HG02798 (cell line): ENCODE data around the gene EPN1.

Source experiments
- ATAC-seq: cut with Tn5 transposase; IDR thresholded peaks from one replicate; pipeline ENCODE4 v1.9.1; 2021; ENCODE audit warnings: mild to moderate bottlenecking; ENCODE audit not compliant: unreplicated experiment, poor library complexity

The EPN1 gene

GRCh38 chr19:55659822-55660221 is 15.2 kb upstream of the EPN1 start:
- ATAC-seq, result no peak

- ATAC-seq, result no peak
These were observed 14.6 kb upstream of the EPN1 start for GRCh38 chr19:55660404-55660803.

- ATAC-seq, result no peak
These were observed 14.0 kb upstream of the EPN1 start for GRCh38 chr19:55660991-55661390.

GRCh38 chr19:55661826-55662225 is 13.2 kb upstream of the EPN1 start:
- ATAC-seq, result no peak

- ATAC-seq, result no peak
These were observed 11.0 kb upstream of the EPN1 start for GRCh38 chr19:55663846-55664536.

DNA sequence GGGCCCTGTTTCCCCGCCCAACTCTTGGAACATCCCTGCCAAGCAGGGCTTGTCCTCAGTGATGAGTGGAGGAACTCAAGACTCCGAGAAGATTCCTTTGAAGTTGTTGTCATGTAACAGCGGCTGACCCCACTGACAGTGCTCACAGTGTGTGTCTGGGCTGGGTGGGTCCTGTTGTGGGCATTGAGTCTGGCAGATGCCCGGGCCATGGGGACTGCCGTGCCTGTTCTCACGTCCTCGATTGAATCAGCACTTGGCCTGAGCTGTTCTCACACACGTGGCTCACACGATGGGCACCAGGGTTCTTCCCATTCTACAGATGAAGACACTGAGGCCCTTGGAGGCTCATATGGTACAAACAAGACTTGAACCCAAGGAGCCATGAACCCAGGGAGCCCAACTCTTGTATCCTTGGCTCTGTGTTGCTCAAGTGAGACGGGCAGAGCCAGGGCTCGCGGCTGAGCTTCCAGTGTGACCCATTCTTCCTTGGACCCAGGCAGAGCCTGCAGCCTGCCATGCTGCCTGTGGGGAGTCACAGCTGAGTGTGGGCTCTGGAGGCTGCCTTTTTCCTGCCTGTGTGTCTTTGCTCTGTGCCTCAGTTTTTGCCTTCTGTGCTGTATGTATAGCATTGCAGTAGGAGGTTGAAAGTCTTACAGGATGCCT is 8.6 kb upstream of the EPN1 start:
- no peak for ATAC-seq

DNA sequence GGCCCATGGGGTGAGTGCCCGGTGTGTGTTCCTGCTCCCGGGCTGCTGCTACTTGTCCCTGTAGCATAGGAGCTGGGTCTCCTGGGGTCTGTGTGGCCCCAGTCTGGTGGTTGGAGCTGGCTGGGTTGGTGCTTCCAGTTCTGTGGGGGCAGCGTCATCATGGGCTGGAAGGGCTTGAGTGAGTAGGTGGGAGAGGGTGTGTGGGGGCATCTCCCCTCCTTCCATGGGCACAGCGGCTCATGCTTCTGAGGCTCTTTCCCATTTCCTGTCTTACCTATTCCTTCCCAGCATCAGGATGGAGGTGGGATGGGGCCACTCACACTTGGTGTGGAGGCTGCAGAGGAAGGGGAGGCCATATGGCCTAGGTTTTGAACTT is 8.0 kb upstream of the EPN1 start:
- ATAC-seq, result no peak

DNA sequence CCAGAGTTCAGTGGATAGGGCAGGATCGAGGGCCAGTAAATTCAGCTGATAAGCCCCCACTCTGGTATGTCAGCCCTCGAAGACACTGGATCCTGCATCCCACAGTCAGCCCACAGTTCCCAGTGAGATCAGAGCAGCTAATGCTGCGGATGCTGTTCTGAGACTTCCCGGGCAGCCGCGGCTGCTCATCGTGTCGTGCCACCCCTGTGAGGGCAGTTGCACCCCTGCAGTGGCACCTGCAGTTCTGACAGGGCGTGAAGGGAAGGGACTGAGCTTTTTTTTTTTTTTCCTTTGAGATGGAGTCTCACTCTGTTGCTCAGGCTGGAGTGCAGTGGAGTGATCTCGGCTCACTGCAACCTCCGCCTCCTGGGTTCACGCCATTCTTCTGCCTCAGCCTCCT is 7.5 kb upstream of the EPN1 start:
- ATAC-seq, result no peak

- no peak for ATAC-seq
These were observed 7.1 kb upstream of the EPN1 start for GRCh38 chr19:55667958-55668357.

GRCh38 chr19:55668603-55669348 is 6.2 kb upstream of the EPN1 start:
- ATAC-seq, result no peak

DNA sequence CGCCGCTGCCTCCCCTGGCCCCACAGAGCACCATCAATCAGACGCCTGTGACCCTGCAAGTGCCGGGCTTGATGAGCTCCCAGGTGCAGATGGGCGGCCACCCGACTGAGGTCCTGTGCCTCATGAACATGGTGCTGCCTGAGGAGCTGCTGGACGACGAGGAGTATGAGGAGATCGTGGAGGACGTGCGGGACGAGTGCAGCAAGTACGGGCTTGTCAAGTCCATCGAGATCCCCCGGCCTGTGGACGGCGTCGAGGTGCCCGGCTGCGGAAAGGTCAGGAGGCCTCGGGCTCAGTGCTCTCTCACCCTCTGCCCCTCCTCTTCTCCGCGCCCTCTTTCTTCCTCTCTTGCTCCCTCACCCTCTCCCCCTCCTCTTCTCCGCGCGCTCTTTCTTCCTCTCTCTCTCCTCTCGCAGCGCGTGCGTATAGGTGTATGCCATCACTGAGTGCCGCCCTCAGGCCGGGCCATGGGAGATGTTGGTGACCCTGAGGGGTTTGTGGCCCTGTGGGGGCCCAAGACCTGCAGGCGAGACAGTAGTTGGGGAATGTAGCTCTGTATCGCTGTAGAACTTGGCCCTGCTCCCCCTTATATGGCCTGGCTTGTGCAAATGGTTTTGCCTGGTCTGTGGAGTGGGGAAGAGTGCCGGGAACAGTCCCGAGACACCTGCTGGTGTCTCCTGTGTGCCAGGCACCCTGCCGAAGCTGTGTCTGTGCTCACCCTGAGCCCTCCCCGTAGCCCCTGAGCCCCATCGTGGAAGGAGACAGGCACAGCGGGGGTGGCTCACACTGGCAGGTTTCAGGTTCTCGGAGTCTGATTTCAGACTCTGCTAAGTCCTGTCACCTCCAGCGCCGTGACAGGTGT is 5.4 kb upstream of the EPN1 start:
- no peak for ATAC-seq

DNA sequence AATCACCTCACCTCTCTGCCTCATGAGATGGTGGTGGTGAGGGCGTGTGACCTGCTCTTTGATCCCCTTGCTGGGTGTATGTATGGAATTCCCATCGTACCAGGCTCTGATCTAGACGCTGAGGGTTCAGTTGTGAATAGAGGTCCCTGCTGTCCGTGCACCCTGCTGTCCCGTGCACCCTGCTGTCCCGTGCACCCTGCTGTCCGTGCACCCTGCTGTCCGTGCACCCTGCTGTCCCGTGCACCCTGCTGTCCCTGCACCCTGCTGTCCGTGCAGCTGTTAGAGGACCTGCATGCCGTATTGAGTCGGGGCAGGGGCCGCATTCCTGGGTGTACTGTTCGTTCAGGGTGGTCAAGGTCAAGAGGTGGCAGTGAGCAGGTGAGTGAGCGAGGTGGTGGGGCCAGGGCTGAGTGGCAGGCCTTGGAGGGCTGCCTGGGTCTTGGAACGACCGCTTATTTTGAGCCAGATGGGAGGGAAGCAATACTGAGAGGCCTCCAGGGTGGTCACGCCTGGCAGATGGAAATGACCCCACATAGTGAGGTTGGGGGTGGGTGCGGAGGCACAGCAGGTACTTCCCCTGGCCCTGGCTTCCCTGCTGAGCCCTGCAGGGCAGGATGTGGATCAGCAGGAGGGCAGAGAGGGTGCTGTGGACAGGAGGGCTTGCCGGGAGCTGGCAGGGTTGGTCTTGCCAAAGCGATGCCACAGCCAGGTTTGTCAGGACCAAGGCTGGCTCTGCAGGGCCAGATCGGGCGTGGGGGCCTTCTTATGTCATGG is 4.6 kb upstream of the EPN1 start:
- ATAC-seq, result no peak

- no peak for ATAC-seq
These were observed 4.0 kb upstream of the EPN1 start for GRCh38 chr19:55671054-55671378.

DNA sequence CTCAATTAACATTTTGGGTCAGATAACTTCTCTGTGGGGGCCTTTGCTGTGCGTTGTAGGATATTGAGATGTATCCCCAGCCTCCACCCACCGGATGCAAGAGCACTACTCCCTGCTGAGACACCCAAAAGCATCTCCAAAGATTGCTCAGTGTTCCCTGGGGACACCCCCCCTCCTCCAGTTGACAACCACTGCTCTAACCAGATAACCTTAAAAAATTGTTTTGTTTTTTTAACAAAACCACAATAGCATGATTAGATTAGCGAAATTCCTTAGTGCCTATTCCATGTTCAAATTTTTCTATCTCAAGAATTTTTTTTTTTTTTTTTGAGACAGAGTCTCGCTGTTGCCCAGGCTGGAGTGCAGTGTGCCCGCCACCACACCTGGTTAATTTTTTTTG is 2.6 kb upstream of the EPN1 start:
- ATAC-seq, result no peak

DNA sequence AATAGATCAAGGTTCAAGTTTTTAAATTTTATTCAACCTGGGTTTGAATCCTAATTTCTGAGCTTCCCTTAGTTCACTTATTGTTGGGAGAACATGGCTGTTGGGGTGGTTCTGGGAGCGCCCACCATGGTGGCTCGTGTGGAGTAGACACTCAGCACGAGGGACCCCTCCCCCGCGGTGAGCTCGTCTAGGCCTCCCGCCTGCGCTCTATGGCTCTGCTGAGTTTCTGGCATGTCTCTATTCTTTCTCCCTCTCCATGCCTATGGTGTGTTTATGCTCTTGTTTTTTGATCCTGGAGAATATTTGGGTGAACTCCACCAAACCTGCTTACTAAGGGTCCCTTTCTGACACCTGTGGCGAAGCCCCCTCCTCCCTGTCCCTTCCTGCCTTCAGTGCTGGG is 1.6 kb upstream of the EPN1 start:
- ATAC-seq, result no peak

GRCh38 chr19:55673889-55674288 is 1.1 kb upstream of the EPN1 start:
- ATAC-seq, result no peak

DNA sequence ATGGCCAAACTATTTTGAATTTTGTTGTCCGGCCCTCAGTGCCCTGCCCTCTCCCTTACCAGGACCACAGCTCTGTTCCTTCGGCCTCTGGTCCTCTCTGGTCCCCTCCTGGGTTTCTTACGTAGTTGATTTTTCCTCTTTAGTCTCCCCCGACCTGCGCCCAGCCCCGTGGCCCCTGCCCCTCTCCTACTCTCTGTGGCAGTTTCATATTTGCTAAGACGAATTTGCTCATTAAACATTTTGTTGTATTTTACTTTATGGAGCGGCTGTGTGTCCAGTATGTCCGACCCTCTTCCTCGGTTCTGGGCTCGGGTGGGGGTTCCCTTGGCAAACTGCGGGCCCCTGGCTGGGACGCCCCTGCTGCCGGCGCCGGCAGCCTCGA is 576 bp upstream of the EPN1 start:
- no peak for ATAC-seq

DNA sequence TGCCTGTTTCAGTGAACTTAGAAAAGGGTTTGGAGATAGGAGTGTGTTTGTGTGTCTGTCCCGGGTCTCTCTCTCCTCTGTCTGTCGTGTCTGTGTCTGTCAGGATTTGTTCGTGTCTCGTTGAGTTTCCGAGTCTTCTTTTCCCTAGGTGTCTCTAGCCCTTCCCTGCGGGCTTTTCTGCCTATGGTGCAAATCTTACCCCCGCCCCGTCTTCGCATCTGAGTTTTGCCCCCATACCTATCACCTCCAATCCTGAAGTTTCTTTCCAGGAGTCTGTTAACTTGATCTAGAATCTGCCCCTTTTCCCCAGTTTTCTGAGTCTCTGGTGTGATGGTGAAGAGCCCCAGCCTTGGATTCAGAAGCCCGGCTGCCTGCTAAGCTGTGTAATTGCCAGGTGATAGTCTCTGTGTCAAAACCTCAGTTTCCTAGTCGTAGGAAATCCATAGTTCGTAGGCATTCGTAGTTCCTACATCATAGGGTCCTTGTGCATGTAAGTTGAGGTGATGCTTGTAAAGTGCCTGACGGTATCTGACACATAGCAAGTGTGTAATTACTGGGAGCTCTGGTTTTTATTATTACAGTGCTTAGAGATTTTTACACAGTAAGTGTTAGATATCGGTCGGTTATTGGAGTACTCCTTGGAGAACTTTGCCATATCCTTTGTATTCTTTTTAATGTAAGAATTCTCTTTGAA is 782 bp downstream of the EPN1 start:
- ATAC-seq, result no peak

DNA sequence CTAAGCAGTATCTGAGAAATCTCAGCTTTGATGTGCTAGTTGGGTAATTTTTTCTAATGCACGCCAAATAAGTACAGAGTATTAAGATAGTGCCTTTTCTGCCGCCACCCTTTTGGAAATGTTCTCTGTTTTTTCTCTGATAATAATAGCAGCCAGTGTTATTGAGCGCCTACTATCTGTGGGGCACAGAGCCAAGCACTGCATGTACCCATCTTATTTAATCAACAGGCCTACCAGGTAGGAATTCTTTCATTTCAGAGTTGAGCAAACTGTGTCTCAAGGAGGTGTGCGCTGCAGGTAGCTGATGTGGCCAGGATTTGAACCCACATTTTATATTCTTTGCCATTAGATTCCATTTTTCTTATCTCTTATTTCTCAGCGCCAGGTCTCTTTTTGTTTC is 1.4 kb downstream of the EPN1 start:
- no peak for ATAC-seq
